HepG2 (cell line): ENCODE results near the gene TAB2.

Source experiments
- ADNP ChIP-seq: sonication (generic); formaldehyde crosslinking; IDR thresholded peaks from 2 replicates; pipeline ENCODE4 v1.4.0; 2020; ENCODE audit warnings: missing genetic modification reagents
- AGO2 ChIP-seq: fragments of 200-400 bp; formaldehyde crosslinking; optimal IDR thresholded peaks from 2 replicates; pipeline ENCODE3; 2017; ENCODE audit warnings: mild to moderate bottlenecking, low read depth, low read length, moderate library complexity
- ETV6 ChIP-seq: sonication (generic); formaldehyde crosslinking; conservative IDR thresholded peaks from 2 replicates; pipeline ENCODE4 v1.4.0; 2020; ENCODE audit warnings: missing genetic modification reagents
- HMG20A ChIP-seq: IDR thresholded peaks from 2 replicates; pipeline ENCODE4 v1.6.1; 2016; ENCODE audit warnings: borderline replicate concordance
- HOXA9 ChIP-seq: sonication (generic); formaldehyde crosslinking; IDR thresholded peaks from 2 replicates; pipeline ENCODE4 v1.8.1; 2022; ENCODE audit warnings: missing genetic modification reagents, mild to moderate bottlenecking, moderate library complexity, borderline replicate concordance
- KAT8 ChIP-seq: IDR thresholded peaks from 2 replicates; pipeline ENCODE4 v1.6.1; 2016; ENCODE audit warnings: missing genetic modification reagents, missing compliant biosample characterization
- TOE1 ChIP-seq: sonication (generic); formaldehyde crosslinking; IDR thresholded peaks from 2 replicates; pipeline ENCODE4 v1.4.0; 2020; ENCODE audit warnings: mild to moderate bottlenecking, missing genetic modification reagents
- ZNF101 ChIP-seq: sonication (generic); formaldehyde crosslinking; IDR thresholded peaks from 2 replicates; pipeline ENCODE4 v1.4.0; 2020; ENCODE audit warnings: mild to moderate bottlenecking, low read depth, missing genetic modification reagents, borderline replicate concordance
- TF ChIP-seq, protein P1 (sequence below): sonication (generic); IDR thresholded peaks from 2 replicates; pipeline ENCODE4 v1.6.1; 2016; ENCODE audit warnings: low read depth, borderline replicate concordance
- TF ChIP-seq, protein P2 (sequence below): sonication (generic); formaldehyde crosslinking; IDR thresholded peaks from 2 replicates; pipeline ENCODE4 v1.5.0; 2020; ENCODE audit warnings: missing genetic modification reagents
- TF ChIP-seq, protein P3 (sequence below): IDR thresholded peaks from 2 replicates; pipeline ENCODE4 v1.6.1; 2016

DNA sequence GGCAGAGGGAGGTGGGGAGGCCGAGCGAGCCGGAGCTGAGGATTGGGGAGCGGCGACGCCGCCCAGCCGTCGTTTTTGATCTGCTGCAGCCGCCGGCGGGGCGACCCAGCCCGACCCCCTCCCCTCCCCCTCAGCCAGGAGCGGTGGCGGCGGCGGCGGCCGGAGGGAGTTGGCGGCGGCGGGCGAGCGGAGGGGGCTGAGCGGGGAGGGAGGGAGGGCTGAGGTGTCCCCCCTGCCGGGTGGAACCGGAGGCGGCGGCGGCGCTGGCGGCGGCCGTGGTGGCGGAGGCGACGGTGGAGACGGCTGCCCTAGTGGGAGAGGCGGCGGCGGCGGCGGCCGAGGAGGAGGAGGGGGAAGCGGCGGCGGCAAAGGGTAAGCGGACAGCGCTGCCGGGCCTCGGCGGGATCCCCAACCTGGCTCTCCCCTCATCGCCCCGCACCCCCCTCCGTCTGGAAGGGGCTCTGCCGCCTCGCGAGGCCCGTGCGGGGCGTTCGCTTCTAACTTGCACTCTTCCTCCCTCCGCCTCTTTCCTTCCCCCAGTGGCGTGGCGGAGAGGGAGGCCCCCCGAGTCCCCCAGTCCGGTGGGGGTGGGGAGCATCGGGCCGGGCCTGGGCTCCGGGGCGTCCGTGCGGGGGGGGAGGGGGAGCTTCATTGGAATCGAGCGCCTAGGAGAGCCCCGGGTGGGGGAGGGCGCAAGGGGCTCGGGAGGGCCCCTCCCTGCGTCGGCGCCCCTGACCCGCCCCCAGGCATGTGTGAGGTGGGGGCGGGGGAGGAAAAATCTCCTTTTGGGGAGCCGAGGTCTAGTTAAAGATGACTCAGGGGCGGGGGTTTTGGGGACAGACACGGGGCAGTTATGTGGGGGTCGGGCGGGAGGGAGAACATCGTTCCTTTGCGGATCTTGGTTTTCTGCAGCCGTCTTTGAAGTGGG lies at the start of gene TAB2:
- TF ChIP-seq ZNF101 (CRISPR knock-in tag) (no peak; the same call in 1 of the 2 replicates), HMG20A (CRISPR knock-in tag) (no peak), AGO2 (peak; percentile 37), KAT8 (no peak), ETV6 (CRISPR knock-in tag) (no peak), HOXA9 (no peak), TOE1 (CRISPR knock-in tag) (no peak), ADNP (no peak)
- TF ChIP-seq, protein P1, sequence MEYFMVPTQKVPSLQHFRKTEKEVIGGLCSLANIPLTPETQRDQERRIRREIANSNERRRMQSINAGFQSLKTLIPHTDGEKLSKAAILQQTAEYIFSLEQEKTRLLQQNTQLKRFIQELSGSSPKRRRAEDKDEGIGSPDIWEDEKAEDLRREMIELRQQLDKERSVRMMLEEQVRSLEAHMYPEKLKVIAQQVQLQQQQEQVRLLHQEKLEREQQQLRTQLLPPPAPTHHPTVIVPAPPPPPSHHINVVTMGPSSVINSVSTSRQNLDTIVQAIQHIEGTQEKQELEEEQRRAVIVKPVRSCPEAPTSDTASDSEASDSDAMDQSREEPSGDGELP, result no peak
- TF ChIP-seq, protein P2, sequence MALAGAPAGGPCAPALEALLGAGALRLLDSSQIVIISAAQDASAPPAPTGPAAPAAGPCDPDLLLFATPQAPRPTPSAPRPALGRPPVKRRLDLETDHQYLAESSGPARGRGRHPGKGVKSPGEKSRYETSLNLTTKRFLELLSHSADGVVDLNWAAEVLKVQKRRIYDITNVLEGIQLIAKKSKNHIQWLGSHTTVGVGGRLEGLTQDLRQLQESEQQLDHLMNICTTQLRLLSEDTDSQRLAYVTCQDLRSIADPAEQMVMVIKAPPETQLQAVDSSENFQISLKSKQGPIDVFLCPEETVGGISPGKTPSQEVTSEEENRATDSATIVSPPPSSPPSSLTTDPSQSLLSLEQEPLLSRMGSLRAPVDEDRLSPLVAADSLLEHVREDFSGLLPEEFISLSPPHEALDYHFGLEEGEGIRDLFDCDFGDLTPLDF (CRISPR knock-in tag), result no peak
- TF ChIP-seq, protein P3, sequence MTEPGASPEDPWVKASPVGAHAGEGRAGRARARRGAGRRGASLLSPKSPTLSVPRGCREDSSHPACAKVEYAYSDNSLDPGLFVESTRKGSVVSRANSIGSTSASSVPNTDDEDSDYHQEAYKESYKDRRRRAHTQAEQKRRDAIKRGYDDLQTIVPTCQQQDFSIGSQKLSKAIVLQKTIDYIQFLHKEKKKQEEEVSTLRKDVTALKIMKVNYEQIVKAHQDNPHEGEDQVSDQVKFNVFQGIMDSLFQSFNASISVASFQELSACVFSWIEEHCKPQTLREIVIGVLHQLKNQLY (CRISPR knock-in tag), result no peak
